Pancreas (tissue), 10 donors: Measurements from ENCODE around the gene ACTN4. TPM values are rescaled to one million over a fixed set of nuclear protein-coding genes. Genes with fewer than 3 reads are reported as not detected.

Experiments used
- ATAC-seq, 4 donors: fragments of 200-7000 bp; cut with Tn5 transposase; one replicate each; pipeline versions ENCODE4 v1.8.0 to v1.9.1; 2020; ENCODE audit warnings: mild to moderate bottlenecking in 4 of 4, moderate library complexity in 4 of 4
- DNase-seq, 6 donors: peaks; one replicate each; pipeline ENCODE4 v3.0.0-alpha.2; 2020
- FAIRE-seq: peaks from 2 replicates; lab custom pipeline; 2012; peaks lifted over from hg19 to GRCh38; lab: Jason Lieb, UNC
- H3K27ac ChIP-seq, 4 donors: fragments of 200-600 bp; sonication (generic); 1 replicate in 3 of 4; 2 replicates in 1 of 4; pipeline versions ENCODE4 v1.5.0 to v1.8.0; 2020
- H3K27me3 ChIP-seq, 4 donors: fragments of 200-600 bp; one replicate each; pipeline ENCODE4 v1.8.0; 2021
- H3K36me3 ChIP-seq, 3 donors: fragments of 200-600 bp; sonication (generic) in 1 of 3; one replicate each; pipeline versions ENCODE4 v1.5.0 to v1.8.0; 2020 to 2021
- H3K4me1 ChIP-seq, 3 donors: fragments of 200-600 bp; one replicate each; pipeline ENCODE4 v1.8.0; 2021
- H3K4me3 ChIP-seq, 4 donors: fragments of 200-600 bp; sonication (generic) in 2 of 4; one replicate each; pipeline versions ENCODE4 v1.5.0 to v1.8.0; 2020 to 2021
- H3K9me3 ChIP-seq, 4 donors: fragments of 200-600 bp; one replicate each; pipeline ENCODE4 v1.8.0; 2021
- WGBS, 2 donors: extraction: QIAGEN DNeasy Blood & Tissue Kit; methylation state at CpG; one replicate each; pipeline ENCODE4 v1.1.7; 2013; 5-methylcytosine and 5-hydroxymethylcytosine counted together
- intact Hi-C, 3 donors: fragments of 100-400 bp; cut with DNase I; formaldehyde crosslinking; loops; one replicate each; pipeline versions ENCODE4 v1.11.1 to v1.14.2; 2022
- polyA plus RNA-seq, 2 donors: library from polyadenylated mRNA; stranded (reverse); fragments of 200-250 nt; gene quantifications; one replicate each; pipeline ENCODE4 v1.2.3, GENCODE V29; 2013
- total RNA-seq, 6 donors: library from RNA; stranded (reverse); fragmentation: NEBNext Ultra II Directional in 4 of 6; extraction: Animal tissue kit (Norgen Biotek cat#: 25700) in 4 of 6; gene quantifications; one replicate each; pipeline versions ENCODE4 v1.2.1 to v1.2.4, GENCODE V29; 2021 to 2023
- TF ChIP-seq, protein P1 (sequence below), 4 donors: fragments of 200-600 bp; sonication (generic) in 3 of 4; IDR thresholded peaks; one replicate each; pipeline versions ENCODE4 v1.5.0 to v1.8.0; 2021; ENCODE audit warnings: antibody characterized with exemption in 4 of 4
- donor health status: healthy with polysubstance abuse.
- donor health status: DM: no; HTN: no; CAD: no; lungs with moderate emphysema.
- donor health status: DM: no; HTN: no; CAD: no.
- donor health status: control.
- donor health status: control.
- donor health status: Bipolar disorder and iron deficiency.
- donor health status: DM: yes; HTN: yes; CAD: no.
- donor health status: DM: no; HTN: no; CAD: no.
- donor health status: DM: no; HTN: no; CAD: no.
- donor health status: DM: yes; HTN: yes; CAD: no.

Gene ACTN4
- total and polyA plus RNA-seq, 8 donors, result 98.2 to 284 (median 187) TPM

DNA sequence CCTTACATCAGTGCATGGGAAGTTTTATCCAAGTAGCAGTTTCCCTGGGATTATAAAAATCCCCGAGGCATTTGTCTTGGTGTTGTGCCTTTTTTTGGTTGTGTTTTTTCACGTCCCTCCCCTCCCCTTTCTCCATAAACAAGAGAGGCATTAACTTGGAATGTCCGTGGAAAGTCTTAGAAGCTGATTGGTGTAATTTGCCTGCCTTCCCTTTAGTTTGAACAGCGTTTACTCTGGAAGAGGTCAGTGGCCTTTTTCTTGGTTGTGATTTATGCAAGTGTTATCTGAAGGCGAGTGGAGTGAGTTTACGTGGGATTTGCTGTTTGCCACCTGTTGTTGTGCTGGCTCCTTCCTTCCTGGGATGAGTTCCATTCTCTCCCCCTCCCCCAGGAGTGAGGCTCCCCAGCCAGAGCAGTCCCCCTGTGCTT lies 7.2 kb downstream of the ACTN4 start:
- WGBS, 2 donors, result 16 to 20% methylated on average over 6 of the region's 6 CpGs
- intact Hi-C loops, result no loop called here

GRCh38 chr19:38655148-38655824 lies 7.8 kb downstream of the ACTN4 start:
- Histone ChIP-seq H3K4me3 (no peak overlapping the region), H3K27ac (peak overlapping the region in 2 of 4 donors; percentile 88 to 89), H3K4me1 (peaks cover 75 to 89% (median 83%) of the 10 kb centered on the region in 3 donors), H3K36me3 (no peaks in the 10 kb centered on the region), H3K27me3 (no peaks in the 10 kb centered on the region), H3K9me3 (no peaks in the 10 kb centered on the region)
- intact Hi-C loops, result no loop called here
- DNase-seq (peak in 1 of 6 donors; percentile 6), ATAC-seq (no peak), FAIRE-seq (no peak)
- TF ChIP-seq, protein P1, sequence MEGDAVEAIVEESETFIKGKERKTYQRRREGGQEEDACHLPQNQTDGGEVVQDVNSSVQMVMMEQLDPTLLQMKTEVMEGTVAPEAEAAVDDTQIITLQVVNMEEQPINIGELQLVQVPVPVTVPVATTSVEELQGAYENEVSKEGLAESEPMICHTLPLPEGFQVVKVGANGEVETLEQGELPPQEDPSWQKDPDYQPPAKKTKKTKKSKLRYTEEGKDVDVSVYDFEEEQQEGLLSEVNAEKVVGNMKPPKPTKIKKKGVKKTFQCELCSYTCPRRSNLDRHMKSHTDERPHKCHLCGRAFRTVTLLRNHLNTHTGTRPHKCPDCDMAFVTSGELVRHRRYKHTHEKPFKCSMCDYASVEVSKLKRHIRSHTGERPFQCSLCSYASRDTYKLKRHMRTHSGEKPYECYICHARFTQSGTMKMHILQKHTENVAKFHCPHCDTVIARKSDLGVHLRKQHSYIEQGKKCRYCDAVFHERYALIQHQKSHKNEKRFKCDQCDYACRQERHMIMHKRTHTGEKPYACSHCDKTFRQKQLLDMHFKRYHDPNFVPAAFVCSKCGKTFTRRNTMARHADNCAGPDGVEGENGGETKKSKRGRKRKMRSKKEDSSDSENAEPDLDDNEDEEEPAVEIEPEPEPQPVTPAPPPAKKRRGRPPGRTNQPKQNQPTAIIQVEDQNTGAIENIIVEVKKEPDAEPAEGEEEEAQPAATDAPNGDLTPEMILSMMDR (IDR thresholded peaks at IDR 0.05), result no peak
- 60 to 61% methylated on average over 5 of the region's 5 CpGs for WGBS, 2 donors

More for the DNA sequence above, 7.2 kb downstream of the ACTN4 start:
- H3K4me3 ChIP-seq, result no peak overlapping the region
- FAIRE-seq (no peak), ATAC-seq (no peak), DNase-seq (peak in 1 of 6 donors; percentile 2)
- H3K27me3 ChIP-seq, result no peaks in the 10 kb centered on the region
- H3K27ac ChIP-seq, result peak overlapping the region in 2 of 4 donors; percentile 88 to 89
- TF ChIP-seq, protein P1 (IDR thresholded peaks at IDR 0.05), result no peak
- H3K36me3 ChIP-seq, result no peaks in the 10 kb centered on the region
- H3K4me1 ChIP-seq, result peaks cover 70 to 83% (median 76%) of the 10 kb centered on the region in 3 donors
- no peaks in the 10 kb centered on the region for H3K9me3 ChIP-seq

DNA sequence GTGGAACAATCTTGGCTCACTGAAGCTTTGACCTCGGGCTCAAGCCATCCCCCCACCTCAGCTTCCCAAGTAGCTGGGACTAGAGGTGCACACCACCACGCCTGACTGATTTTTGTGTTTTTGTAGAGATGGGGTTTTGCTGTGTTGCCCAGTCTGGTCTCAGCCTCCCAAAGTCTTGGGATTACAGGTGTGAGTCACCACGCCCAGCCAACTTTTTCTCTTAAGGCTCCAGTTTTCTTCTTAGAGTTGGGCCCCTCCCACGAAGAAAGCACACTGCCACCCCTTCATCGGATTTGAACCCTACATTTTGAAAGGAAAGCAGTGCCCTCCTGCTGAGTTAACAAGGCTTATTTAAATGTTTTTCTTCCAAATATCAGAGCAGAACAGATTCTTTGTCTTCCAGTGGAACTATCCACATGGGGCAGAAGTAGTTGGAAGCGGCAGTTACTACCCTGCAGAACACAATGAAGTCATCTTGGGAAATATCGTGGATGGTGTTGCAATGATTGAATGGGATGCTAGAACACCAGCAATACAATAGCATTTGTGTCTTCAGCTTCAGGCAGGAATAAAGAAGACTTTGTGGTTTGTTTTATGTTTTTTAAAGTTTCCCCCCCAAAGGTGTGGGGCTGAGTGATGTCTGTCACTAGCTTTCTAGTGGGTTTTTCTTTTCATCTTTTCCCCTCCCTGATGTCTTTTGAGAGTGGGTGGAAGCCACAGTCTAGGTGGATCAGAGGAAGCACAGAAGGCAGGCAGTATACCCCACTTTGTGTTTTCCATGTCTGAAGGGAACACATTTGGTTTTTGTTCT lies 8.9 kb downstream of the ACTN4 start:
- Histone ChIP-seq H3K27ac (peak overlapping the region in 2 of 4 donors; percentile 6 to 93), H3K4me3 (no peak overlapping the region), H3K4me1 (peaks cover 79 to 91% (median 84%) of the 10 kb centered on the region in 3 donors), H3K9me3 (no peaks in the 10 kb centered on the region), H3K36me3 (no peaks in the 10 kb centered on the region), H3K27me3 (no peaks in the 10 kb centered on the region)
- WGBS, 2 donors, result 69 to 74% methylated on average over 7 of the region's 7 CpGs
- FAIRE-seq, result no peak
- peak in 1 of 6 donors; percentile 6 for DNase-seq
- intact Hi-C loops, result no loop called here
- ATAC-seq, result no peak
- TF ChIP-seq, protein P1 (IDR thresholded peaks at IDR 0.05), result no peak

GRCh38 chr19:38657633-38658222 lies 10.3 kb downstream of the ACTN4 start:
- Histone ChIP-seq H3K4me3 (no peak overlapping the region), H3K27me3 (no peaks in the 10 kb centered on the region), H3K36me3 (no peaks in the 10 kb centered on the region), H3K4me1 (peaks cover 72 to 91% (median 83%) of the 10 kb centered on the region in 3 donors), H3K27ac (peak overlapping the region; percentile 10 to 93 (median 65)), H3K9me3 (no peaks in the 10 kb centered on the region)
- intact Hi-C loops, result no loop called here
- 66 to 70% methylated on average over 8 of the region's 8 CpGs for WGBS, 2 donors
- DNase-seq, result peak in 1 of 6 donors; percentile 17
- TF ChIP-seq, protein P1 (IDR thresholded peaks at IDR 0.05), result no peak
- no peak for FAIRE-seq
- ATAC-seq, result no peak
